Fibroblast of lung (primary cell): Measurements from ENCODE around the gene SRR. TPM values are rescaled to one million over a fixed set of nuclear protein-coding genes. Genes with fewer than 3 reads are reported as not detected.

Source experiments
- DNase-seq, 2 donors: peaks; one replicate each; pipeline versions ENCODE4 v3.0.0 to v3.0.0-alpha.2; 2010; ENCODE audit warnings: low read depth in 2 of 2
- H2AFZ ChIP-seq: 2 replicates; pipeline ENCODE4 v1.5.1; 2012; ENCODE audit warnings: low read length, control low read depth, inconsistent platforms
- H3K27ac ChIP-seq: 2 replicates; pipeline ENCODE4 v1.5.1; 2011; ENCODE audit warnings: low read length, control low read depth; ENCODE audit not compliant: insufficient read depth
- H3K27me3 ChIP-seq: 2 replicates; pipeline ENCODE4 v1.5.1; 2011; ENCODE audit warnings: mild to moderate bottlenecking, low read length; ENCODE audit not compliant: control insufficient read depth, insufficient read depth
- H3K36me3 ChIP-seq: 2 replicates; pipeline ENCODE4 v1.5.1; 2011; ENCODE audit warnings: low read length; ENCODE audit not compliant: control insufficient read depth, insufficient read depth
- H3K4me1 ChIP-seq: 2 replicates; pipeline ENCODE4 v1.5.1; 2011; ENCODE audit warnings: low read length; ENCODE audit not compliant: control insufficient read depth, insufficient read depth; ENCODE audit errors: extremely low read depth
- H3K4me2 ChIP-seq: 2 replicates; pipeline ENCODE4 v1.5.1; 2011; ENCODE audit warnings: low read length, control low read depth; ENCODE audit not compliant: insufficient read depth; ENCODE audit errors: extremely low read depth
- H3K4me3 ChIP-seq, 4 experiments: fragments of 200-600 bp in 1 of 4; sonication (generic) in 1 of 4; replicated peaks in 1 of 4; 2 replicates each; pipeline ENCODE4 v1.5.1; 2011 to 2016; ENCODE audit warnings: low read length in 4 of 4, low read depth in 3 of 4, mild to moderate bottlenecking in 3 of 4, control low read depth in 2 of 4, inconsistent platforms in 1 of 4, mixed read lengths in 1 of 4; ENCODE audit not compliant: insufficient read depth in 1 of 4; ENCODE audit errors: control extremely low read depth in 1 of 4
- H3K79me2 ChIP-seq: 2 replicates; pipeline ENCODE4 v1.5.1; 2012; ENCODE audit warnings: mild to moderate bottlenecking, low read length, inconsistent platforms; ENCODE audit not compliant: control insufficient read depth, insufficient read depth
- H3K9ac ChIP-seq: 2 replicates; pipeline ENCODE4 v1.5.1; 2011; ENCODE audit warnings: mild to moderate bottlenecking, low read length, control low read depth; ENCODE audit not compliant: insufficient read depth
- H3K9me3 ChIP-seq: 2 replicates; pipeline ENCODE4 v1.5.1; 2012; ENCODE audit warnings: low read depth, low read length; ENCODE audit not compliant: control insufficient read depth, insufficient read depth
- H4K20me1 ChIP-seq: 2 replicates; pipeline ENCODE4 v1.5.1; 2011; ENCODE audit warnings: low read length; ENCODE audit not compliant: control insufficient read depth, insufficient read depth; ENCODE audit errors: extremely low read depth
- CTCF ChIP-seq, 2 donors: IDR thresholded peaks in 1 of 2; conservative IDR thresholded peaks in 1 of 2; 1 replicate in 1 of 2; 2 replicates in 1 of 2; pipeline ENCODE4 v1.5.1; 2011 to 2012; ENCODE audit warnings: low read length in 2 of 2, control low read depth in 1 of 2, inconsistent platforms in 1 of 2, low read depth in 1 of 2, mild to moderate bottlenecking in 1 of 2
- EZH2 ChIP-seq: IDR thresholded peaks from 2 replicates; pipeline ENCODE4 v1.5.1; 2012; ENCODE audit warnings: low read length, control low read depth, mild to moderate bottlenecking; ENCODE audit errors: missing control alignments
- polyA plus RNA-seq, 2 donors: library from polyadenylated mRNA; depleted of rRNA in 1 of 2; stranded (reverse) in 1 of 2; unstranded in 1 of 2; fragments of >200 nt; gene quantifications; 2 replicates each; pipeline ENCODE4 v1.2.1, GENCODE V29; 2011 to 2012; ENCODE audit warnings: missing spikeins in 1 of 2
- total RNA-seq: library from RNA; depleted of rRNA; stranded (reverse); fragments of >200 nt; gene quantifications from 2 replicates; pipeline ENCODE4 v1.2.1, GENCODE V29; 2014

Gene SRR
- total and polyA plus RNA-seq, 2 donors (not counting 1 experiment from before 2014, with no cell fraction given) = 15.0 to 22.3 TPM

DNA sequence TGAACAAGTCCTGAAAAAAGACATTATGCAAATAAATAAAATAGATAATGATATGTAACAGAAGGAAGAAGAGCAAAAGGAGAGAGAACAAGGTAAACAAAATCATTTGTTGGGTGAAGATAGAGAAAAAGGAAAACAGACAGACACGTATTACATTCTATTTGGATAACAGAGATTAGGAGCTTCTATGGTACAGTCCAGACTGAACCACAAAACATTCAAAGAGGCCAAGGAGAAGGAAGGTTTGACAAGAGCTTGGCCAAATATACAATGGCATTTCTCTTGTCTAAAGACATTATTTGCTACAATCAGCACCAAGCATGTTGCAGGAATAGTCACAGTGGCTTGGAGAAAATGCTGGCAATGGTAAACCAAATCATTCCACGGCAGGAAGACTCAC, 29.3 kb upstream of the SRR start:
- no peaks in the 10 kb centered on the region for H3K4me1 ChIP-seq
- H3K4me2 ChIP-seq = no peak overlapping the region
- TF ChIP-seq CTCF (conservative IDR thresholded peaks at IDR 0.05 in 1 of 2, IDR thresholded peaks at IDR 0.05 in 1 of 2; ENCODE audit: low read depth in 1 of 2, low read length in 2 of 2) (no peak), EZH2 (no peak)
- H3K9ac ChIP-seq = no peak overlapping the region
- no peaks in the 10 kb centered on the region for H3K79me2 ChIP-seq
- H3K27ac ChIP-seq = no peak overlapping the region
- H3K9me3 ChIP-seq = no peaks in the 10 kb centered on the region
- DNase-seq = no peak
- no peak overlapping the region for H3K4me3 ChIP-seq
- H3K36me3 ChIP-seq = no peaks in the 10 kb centered on the region
- H4K20me1 ChIP-seq = no peaks in the 10 kb centered on the region
- H3K27me3 ChIP-seq = no peaks in the 10 kb centered on the region
- H2AFZ ChIP-seq = no peak overlapping the region

DNA sequence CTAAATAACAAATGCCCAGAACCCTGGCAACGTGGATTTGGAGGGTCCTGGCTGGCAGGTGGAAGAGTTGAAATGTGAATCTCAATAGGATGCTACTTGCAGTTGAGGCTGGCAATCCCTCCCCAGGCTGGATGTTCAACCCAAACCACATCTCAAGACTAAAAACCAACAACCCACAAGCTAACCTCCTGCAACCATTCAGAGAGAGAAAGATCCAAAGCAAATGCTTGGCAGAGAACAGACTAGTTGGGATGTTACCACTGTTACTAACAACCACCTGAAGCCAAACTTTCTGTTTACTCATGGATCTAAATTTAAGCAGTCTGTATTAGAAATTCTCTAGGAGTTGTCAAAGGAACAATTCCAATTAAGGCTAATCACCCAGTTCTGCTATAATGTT, 28.0 kb upstream of the SRR start:
- no peak for TF ChIP-seq CTCF (conservative IDR thresholded peaks at IDR 0.05 in 1 of 2, IDR thresholded peaks at IDR 0.05 in 1 of 2; ENCODE audit: low read depth in 1 of 2, low read length in 2 of 2)
- TF ChIP-seq EZH2 = no peak
- no peak overlapping the region for H3K4me2 ChIP-seq
- DNase-seq = no peak
- no peaks in the 10 kb centered on the region for H3K36me3 ChIP-seq
- no peak overlapping the region for H3K4me3 ChIP-seq
- no peaks in the 10 kb centered on the region for H3K9me3 ChIP-seq
- H3K9ac ChIP-seq = no peak overlapping the region
- H2AFZ ChIP-seq = no peak overlapping the region
- H3K79me2 ChIP-seq = no peaks in the 10 kb centered on the region
- no peaks in the 10 kb centered on the region for H3K4me1 ChIP-seq
- H3K27ac ChIP-seq = no peak overlapping the region
- no peaks in the 10 kb centered on the region for H3K27me3 ChIP-seq
- H4K20me1 ChIP-seq = no peaks in the 10 kb centered on the region

DNA sequence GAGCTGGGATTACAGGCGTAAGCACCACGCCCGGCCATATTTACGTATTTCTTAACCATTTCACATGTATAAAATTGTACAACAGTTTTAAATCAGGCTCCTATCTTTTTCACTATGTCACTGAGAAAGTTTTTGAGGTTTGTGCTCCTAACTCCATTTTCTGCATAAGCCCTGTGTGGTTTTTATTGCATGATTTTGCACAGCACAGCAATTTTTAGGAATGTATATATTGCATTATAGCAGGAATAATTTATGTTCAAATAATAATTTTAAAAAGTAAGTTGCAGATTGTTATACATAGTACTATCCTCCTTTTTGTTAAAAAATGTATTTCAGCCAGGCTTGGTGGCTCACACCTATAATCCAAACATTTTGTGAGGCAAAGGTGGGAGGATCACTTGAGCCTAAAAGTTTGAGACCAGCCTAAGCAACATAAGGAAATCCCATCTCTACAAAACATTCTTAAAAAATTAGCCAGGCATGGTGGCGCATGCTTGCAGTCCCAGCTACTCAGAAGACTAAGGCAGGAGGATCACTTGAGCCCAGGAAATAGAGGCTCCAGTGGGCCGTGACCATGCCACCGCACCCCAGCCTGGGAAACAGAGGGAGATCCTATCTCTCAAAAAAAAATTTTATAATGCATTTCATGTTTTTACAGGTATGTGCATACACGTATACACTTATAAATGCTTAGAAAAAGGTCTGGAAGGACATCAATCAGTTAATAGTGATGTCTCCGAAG, 26.1 kb upstream of the SRR start:
- Histone ChIP-seq H3K9ac (no peak overlapping the region), H3K4me3 (no peak overlapping the region), H4K20me1 (no peaks in the 10 kb centered on the region), H3K79me2 (no peaks in the 10 kb centered on the region), H3K36me3 (peaks cover 7% of the 10 kb centered on the region), H3K9me3 (no peaks in the 10 kb centered on the region), H3K27me3 (no peaks in the 10 kb centered on the region), H3K4me2 (no peak overlapping the region), H2AFZ (no peak overlapping the region), H3K27ac (no peak overlapping the region), H3K4me1 (peaks cover 1% of the 10 kb centered on the region)
- TF ChIP-seq EZH2 = no peak
- TF ChIP-seq CTCF (conservative IDR thresholded peaks at IDR 0.05 in 1 of 2, IDR thresholded peaks at IDR 0.05 in 1 of 2; ENCODE audit: low read depth in 1 of 2, low read length in 2 of 2) = no peak
- DNase-seq = no peak
